Large intestine (tissue), 12 donors: ENCODE data around the gene UBE2Q2. TPM values are rescaled to one million over a fixed set of nuclear protein-coding genes. Genes with fewer than 3 reads are reported as not detected.
"Not testable (repeated sequence)": the region's sequence is repeated elsewhere in the genome, so short reads cannot be mapped to it uniquely, and the experiment has no call there.

Source experiments
- DNase-seq, 2 donors: peaks; one replicate each; pipeline versions ENCODE4 v3.0.0 to v3.0.0-alpha.2; 2013
- H3K27ac ChIP-seq: one replicate; pipeline ENCODE4 v1.5.1; 2013; ENCODE audit warnings: low read length
- H3K27me3 ChIP-seq: 2 replicates; pipeline ENCODE4 v1.6.1; 2013; ENCODE audit warnings: low read length; ENCODE audit not compliant: control insufficient read depth, insufficient read depth
- H3K36me3 ChIP-seq: 2 replicates; pipeline ENCODE4 v1.6.1; 2013; ENCODE audit warnings: low read length; ENCODE audit not compliant: control insufficient read depth, insufficient read depth
- H3K4me1 ChIP-seq: one replicate; pipeline ENCODE4 v1.6.1; 2013; ENCODE audit warnings: low read length; ENCODE audit not compliant: control insufficient read depth, insufficient read depth
- H3K4me3 ChIP-seq: one replicate; pipeline ENCODE4 v1.5.1; 2013; ENCODE audit warnings: low read length
- H3K9me3 ChIP-seq: one replicate; pipeline ENCODE4 v1.6.1; 2013; ENCODE audit warnings: mild to moderate bottlenecking, low read depth, low read length, moderate library complexity; ENCODE audit not compliant: control insufficient read depth
- WGBS: methylation state at CpG from one replicate; pipeline ENCODE4 v1.1.5; 2013; ENCODE audit warnings: low lambda C conversion rate; ENCODE audit not compliant: insufficient coverage; 5-methylcytosine and 5-hydroxymethylcytosine counted together
- long read RNA-seq, 11 donors: transcript quantifications; one replicate each; lab custom pipeline, GENCODE V29; 2026
- polyA plus RNA-seq: library from polyadenylated mRNA; unstranded; fragments of 120-200 nt; gene quantifications from one replicate; pipeline ENCODE4 v1.2.1, GENCODE V29; 2013

Gene UBE2Q2
- 16.6 TPM for polyA plus RNA-seq
- long read RNA-seq, donor 1, partial matches to known transcripts: 0 of 1 reads
- long read RNA-seq, donor 1, other reads (novel, unspliced or antisense): 0 of 1 reads
- long read RNA-seq, donor 2, partial matches to known transcripts: 0 of 3 reads
- long read RNA-seq, donor 2, other reads (novel, unspliced or antisense): 0 of 3 reads
- long read RNA-seq, donor 3: 0 reads
- long read RNA-seq, donor 4: 0 reads
- long read RNA-seq, donor 5, partial matches to known transcripts: 0 of 3 reads
- long read RNA-seq, donor 5, other reads (novel, unspliced or antisense): 0 of 3 reads
- long read RNA-seq, donor 6, partial matches to known transcripts: 0 of 6 reads
- long read RNA-seq, donor 6, other reads (novel, unspliced or antisense): 0 of 6 reads
- long read RNA-seq, donor 7, partial matches to known transcripts: 0 of 2 reads
- long read RNA-seq, donor 7, other reads (novel, unspliced or antisense): 0 of 2 reads
- long read RNA-seq, donor 8, partial matches to known transcripts: 0 of 3 reads
- long read RNA-seq, donor 8, other reads (novel, unspliced or antisense): 0 of 3 reads
- long read RNA-seq, donor 9, partial matches to known transcripts: 0 of 2 reads
- long read RNA-seq, donor 9, other reads (novel, unspliced or antisense): 0 of 2 reads
- long read RNA-seq, donor 10, partial matches to known transcripts: 0 of 5 reads
- long read RNA-seq, donor 10, other reads (novel, unspliced or antisense): 0 of 5 reads
- long read RNA-seq, donor 11, transcript UBE2Q2-201 (13 exons, 3,130 nt): major isoform, 6 of 6 reads
- long read RNA-seq, donor 11, partial matches to known transcripts: 0 of 6 reads
- long read RNA-seq, donor 11, other reads (novel, unspliced or antisense): 0 of 6 reads

- no CpG with 5 or more reads among the region's 109 CpGs for WGBS
- H3K36me3 ChIP-seq: no peaks in the 10 kb centered on the region
- H3K4me3 ChIP-seq: peak within 1 kb of the TSS; percentile 82
- no peaks in the 10 kb centered on the region for H3K9me3 ChIP-seq
- peak within 1 kb of the TSS; percentile 76 for H3K27ac ChIP-seq
- peaks cover 12% of the 10 kb centered on the region for H3K4me1 ChIP-seq
- H3K27me3 ChIP-seq: peaks cover 18% of the 10 kb centered on the region
- peak; percentile 39 to 70 for DNase-seq
Observed at GRCh38 chr15:75842722-75843677, at the start of gene UBE2Q2. Gene UBE2Q2, plus strand, starts transcription at chr15:75843447. Its CDS starts 220 bp downstream, at chr15:75843667.

- H3K27ac ChIP-seq: no peak overlapping the region
- no peaks in the 10 kb centered on the region for H3K36me3 ChIP-seq
- H3K4me1 ChIP-seq: no peaks in the 10 kb centered on the region
- H3K4me3 ChIP-seq: no peak overlapping the region
- no peaks in the 10 kb centered on the region for H3K9me3 ChIP-seq
- no CpG with 5 or more reads among the region's 2 CpGs for WGBS
- peaks cover 17% of the 10 kb centered on the region for H3K27me3 ChIP-seq
- DNase-seq: no peak
Observed at GRCh38 chr15:75796321-75796720, 46.9 kb upstream of the UBE2Q2 start.

GRCh38 chr15:75797146-75797545 lies 46.1 kb upstream of the UBE2Q2 start:
- not testable (repeated sequence) for H3K4me3 ChIP-seq, DNase-seq, H3K4me1 ChIP-seq, H3K9me3 ChIP-seq, H3K36me3 ChIP-seq, H3K27ac ChIP-seq
- peaks cover 24% of the 10 kb centered on the region for H3K27me3 ChIP-seq
- no CpG with 5 or more reads among the region's 1 CpG for WGBS

- no peaks in the 10 kb centered on the region for H3K4me1 ChIP-seq
- H3K27ac ChIP-seq: no peak overlapping the region
- no peaks in the 10 kb centered on the region for H3K9me3 ChIP-seq
- peaks cover 27% of the 10 kb centered on the region for H3K27me3 ChIP-seq
- DNase-seq: no peak
- H3K36me3 ChIP-seq: no peaks in the 10 kb centered on the region
- H3K4me3 ChIP-seq: no peak overlapping the region
Observed at GRCh38 chr15:75799190-75799589, 44.1 kb upstream of the UBE2Q2 start.

GRCh38 chr15:75800409-75800808 lies 42.8 kb upstream of the UBE2Q2 start:
- not testable (repeated sequence) for H3K4me3 ChIP-seq, H3K4me1 ChIP-seq, H3K9me3 ChIP-seq, DNase-seq, H3K36me3 ChIP-seq, H3K27ac ChIP-seq
- WGBS: no CpG with 5 or more reads among the region's 4 CpGs
- peaks cover 27% of the 10 kb centered on the region for H3K27me3 ChIP-seq

GRCh38 chr15:75801859-75802593 lies 41.2 kb upstream of the UBE2Q2 start:
- no peaks in the 10 kb centered on the region for H3K36me3 ChIP-seq
- no peaks in the 10 kb centered on the region for H3K9me3 ChIP-seq
- DNase-seq: peak; percentile 62 to 68
- 13% methylated on average over 3 of the region's 25 CpGs for WGBS
- H3K27me3 ChIP-seq: peaks cover 27% of the 10 kb centered on the region
- no peak overlapping the region for H3K27ac ChIP-seq
- no peak overlapping the region for H3K4me3 ChIP-seq
- no peaks in the 10 kb centered on the region for H3K4me1 ChIP-seq

- H3K27ac ChIP-seq, H3K36me3 ChIP-seq, H3K4me3 ChIP-seq, H3K4me1 ChIP-seq, DNase-seq, H3K27me3 ChIP-seq, H3K9me3 ChIP-seq: not testable (repeated sequence)
- WGBS: no CpG with 5 or more reads among the region's 2 CpGs
Observed at GRCh38 chr15:75807486-75807885, 35.8 kb upstream of the UBE2Q2 start.

- H3K4me1 ChIP-seq, H3K36me3 ChIP-seq, H3K27ac ChIP-seq, H3K4me3 ChIP-seq, H3K27me3 ChIP-seq, H3K9me3 ChIP-seq, DNase-seq: not testable (repeated sequence)
- no CpG with 5 or more reads among the region's 6 CpGs for WGBS
Observed at GRCh38 chr15:75808009-75808408, 35.2 kb upstream of the UBE2Q2 start.

GRCh38 chr15:75808563-75808962 lies 34.7 kb upstream of the UBE2Q2 start:
- DNase-seq: no peak
- no peak overlapping the region for H3K27ac ChIP-seq
- no peak overlapping the region for H3K4me3 ChIP-seq
- WGBS: no CpG with 5 or more reads among the region's 6 CpGs
- H3K27me3 ChIP-seq: no peaks in the 10 kb centered on the region
- no peaks in the 10 kb centered on the region for H3K36me3 ChIP-seq
- no peaks in the 10 kb centered on the region for H3K4me1 ChIP-seq
- no peaks in the 10 kb centered on the region for H3K9me3 ChIP-seq
